ENCODE data around the gene CTAG2.

DNA sequence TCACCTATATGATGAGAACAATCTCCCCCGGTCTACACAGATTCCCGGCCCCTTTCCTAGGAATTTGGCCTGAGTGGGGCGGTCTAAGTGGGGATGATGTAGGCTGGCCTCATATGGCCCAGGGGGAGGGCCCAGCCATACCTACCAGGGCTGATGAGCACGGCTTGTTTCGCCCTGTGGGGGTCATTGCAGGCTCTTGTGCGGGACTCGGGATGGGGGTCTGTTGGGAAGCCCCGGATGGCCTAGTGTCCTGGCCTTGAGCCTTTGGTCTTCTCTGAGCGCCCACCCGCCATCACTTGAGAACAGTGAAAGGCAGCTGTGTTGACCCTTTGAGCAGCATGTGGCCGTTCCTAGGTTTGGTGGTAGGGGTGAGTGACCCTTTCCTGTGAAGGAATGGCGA lies 4.8 kb upstream of the CTAG2 start:
- TF ChIP-seq, protein P1, sequence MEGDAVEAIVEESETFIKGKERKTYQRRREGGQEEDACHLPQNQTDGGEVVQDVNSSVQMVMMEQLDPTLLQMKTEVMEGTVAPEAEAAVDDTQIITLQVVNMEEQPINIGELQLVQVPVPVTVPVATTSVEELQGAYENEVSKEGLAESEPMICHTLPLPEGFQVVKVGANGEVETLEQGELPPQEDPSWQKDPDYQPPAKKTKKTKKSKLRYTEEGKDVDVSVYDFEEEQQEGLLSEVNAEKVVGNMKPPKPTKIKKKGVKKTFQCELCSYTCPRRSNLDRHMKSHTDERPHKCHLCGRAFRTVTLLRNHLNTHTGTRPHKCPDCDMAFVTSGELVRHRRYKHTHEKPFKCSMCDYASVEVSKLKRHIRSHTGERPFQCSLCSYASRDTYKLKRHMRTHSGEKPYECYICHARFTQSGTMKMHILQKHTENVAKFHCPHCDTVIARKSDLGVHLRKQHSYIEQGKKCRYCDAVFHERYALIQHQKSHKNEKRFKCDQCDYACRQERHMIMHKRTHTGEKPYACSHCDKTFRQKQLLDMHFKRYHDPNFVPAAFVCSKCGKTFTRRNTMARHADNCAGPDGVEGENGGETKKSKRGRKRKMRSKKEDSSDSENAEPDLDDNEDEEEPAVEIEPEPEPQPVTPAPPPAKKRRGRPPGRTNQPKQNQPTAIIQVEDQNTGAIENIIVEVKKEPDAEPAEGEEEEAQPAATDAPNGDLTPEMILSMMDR (IDR thresholded peaks at IDR 0.05), result no peak
- TF ChIP-seq POLR2A (IDR thresholded peaks at IDR 0.05), result no peak
- TF ChIP-seq POLR2AphosphoS5 (IDR thresholded peaks at IDR 0.05), result no peak

Data from stomach (tissue), 4 donors.